ENCODE measurements around the gene GLIS2.

GLIS2 gene

DNA sequence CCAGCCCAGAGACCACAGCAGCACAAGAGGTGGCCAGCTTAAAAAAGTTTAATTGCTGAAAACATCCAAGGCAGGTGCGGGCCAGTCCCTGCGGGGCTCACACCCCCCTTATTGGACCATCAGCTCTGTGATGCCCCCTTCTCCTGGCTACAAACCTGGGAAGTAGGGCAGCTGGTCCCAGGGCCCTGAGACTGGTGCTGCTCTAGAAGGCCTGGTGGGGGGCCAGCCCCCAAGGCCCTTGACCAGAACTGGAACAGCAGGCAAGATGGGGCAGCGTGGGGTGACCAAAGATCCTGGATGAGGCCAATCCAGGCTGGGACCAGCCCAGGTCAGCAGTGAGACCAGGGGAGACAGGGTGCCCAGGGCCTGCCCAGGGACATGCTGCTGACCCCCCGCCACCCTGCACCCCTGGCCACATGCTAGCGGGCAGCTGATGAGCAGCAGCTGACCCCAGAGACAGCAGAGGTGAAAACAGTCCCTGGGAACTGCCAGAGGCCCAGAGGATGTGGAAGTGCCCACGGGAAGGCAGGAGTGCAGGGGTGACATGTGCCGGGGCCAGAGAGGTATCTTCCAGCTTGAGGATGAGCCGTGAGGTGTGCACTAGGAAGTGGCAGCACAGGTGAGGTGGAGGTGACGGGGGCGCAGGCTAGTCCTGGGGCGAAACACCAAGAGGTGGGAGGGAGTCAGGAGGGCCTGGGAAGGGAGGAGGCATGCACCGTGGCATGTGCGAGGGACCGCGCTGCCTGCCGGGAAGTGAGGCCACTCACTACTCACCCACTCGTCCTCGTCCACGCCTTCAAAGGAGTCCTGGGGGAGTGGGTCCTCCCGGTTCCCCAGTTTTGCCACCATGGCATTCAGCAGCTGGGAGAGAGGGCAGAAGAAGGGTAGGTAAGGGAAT lies 38.9 kb downstream of the GLIS2 start:
- no peak for DNase-seq (ENCODE audit: low read depth)
- TF ChIP-seq, protein P1, sequence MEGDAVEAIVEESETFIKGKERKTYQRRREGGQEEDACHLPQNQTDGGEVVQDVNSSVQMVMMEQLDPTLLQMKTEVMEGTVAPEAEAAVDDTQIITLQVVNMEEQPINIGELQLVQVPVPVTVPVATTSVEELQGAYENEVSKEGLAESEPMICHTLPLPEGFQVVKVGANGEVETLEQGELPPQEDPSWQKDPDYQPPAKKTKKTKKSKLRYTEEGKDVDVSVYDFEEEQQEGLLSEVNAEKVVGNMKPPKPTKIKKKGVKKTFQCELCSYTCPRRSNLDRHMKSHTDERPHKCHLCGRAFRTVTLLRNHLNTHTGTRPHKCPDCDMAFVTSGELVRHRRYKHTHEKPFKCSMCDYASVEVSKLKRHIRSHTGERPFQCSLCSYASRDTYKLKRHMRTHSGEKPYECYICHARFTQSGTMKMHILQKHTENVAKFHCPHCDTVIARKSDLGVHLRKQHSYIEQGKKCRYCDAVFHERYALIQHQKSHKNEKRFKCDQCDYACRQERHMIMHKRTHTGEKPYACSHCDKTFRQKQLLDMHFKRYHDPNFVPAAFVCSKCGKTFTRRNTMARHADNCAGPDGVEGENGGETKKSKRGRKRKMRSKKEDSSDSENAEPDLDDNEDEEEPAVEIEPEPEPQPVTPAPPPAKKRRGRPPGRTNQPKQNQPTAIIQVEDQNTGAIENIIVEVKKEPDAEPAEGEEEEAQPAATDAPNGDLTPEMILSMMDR (IDR thresholded peaks at IDR 0.05; ENCODE audit: low read length, missing control alignments): no peak
- no peak overlapping the region for H3K4me3 ChIP-seq (replicated peaks; ENCODE audit: low read depth, low read length)

- no peak for DNase-seq (ENCODE audit: low read depth)
- H3K4me3 ChIP-seq (replicated peaks; ENCODE audit: low read depth, low read length): no peak overlapping the region
- TF ChIP-seq, protein P1 (IDR thresholded peaks at IDR 0.05; ENCODE audit: low read length, missing control alignments): no peak
Measured at GRCh38 chr16:4356820-4357219, 41.0 kb downstream of the GLIS2 start.

DNA sequence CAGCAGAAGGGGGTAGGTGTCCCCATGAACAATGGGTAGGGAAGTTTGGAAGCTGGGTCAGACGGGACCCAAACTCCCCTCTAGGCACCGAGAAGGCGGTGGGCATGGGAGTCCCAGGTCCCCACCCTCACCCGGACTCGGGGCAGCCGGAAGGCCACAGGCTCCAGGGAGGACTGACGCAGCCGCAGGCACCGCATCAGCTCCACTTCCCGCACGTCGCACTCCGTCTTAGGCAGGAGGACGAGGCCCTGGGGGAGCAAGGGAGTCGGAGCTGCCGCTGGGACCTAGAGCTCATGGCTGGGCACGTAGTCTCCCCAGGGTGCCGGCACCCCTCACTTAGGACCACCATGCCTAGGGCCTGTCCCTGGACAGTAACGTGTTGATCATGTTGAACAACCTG lies 42.4 kb downstream of the GLIS2 start:
- TF ChIP-seq, protein P1 (IDR thresholded peaks at IDR 0.05; ENCODE audit: low read length, missing control alignments): no peak
- no peak overlapping the region for H3K4me3 ChIP-seq (replicated peaks; ENCODE audit: low read depth, low read length)
- no peak for DNase-seq (ENCODE audit: low read depth)

- H3K4me3 ChIP-seq (replicated peaks; ENCODE audit: low read depth, low read length): no peak overlapping the region
- peak; percentile 46 for DNase-seq (ENCODE audit: low read depth)
- TF ChIP-seq, protein P1 (IDR thresholded peaks at IDR 0.05; ENCODE audit: low read length, missing control alignments): peak; percentile 84
Measured at GRCh38 chr16:4358831-4359561, 43.1 kb downstream of the GLIS2 start.

GRCh38 chr16:4359914-4360313 lies 44.0 kb downstream of the GLIS2 start:
- H3K4me3 ChIP-seq (replicated peaks; ENCODE audit: low read depth, low read length): no peak overlapping the region
- TF ChIP-seq, protein P1 (IDR thresholded peaks at IDR 0.05; ENCODE audit: low read length, missing control alignments): no peak
- DNase-seq (ENCODE audit: low read depth): no peak

GRCh38 chr16:4360538-4361021 lies 44.7 kb downstream of the GLIS2 start:
- TF ChIP-seq, protein P1 (IDR thresholded peaks at IDR 0.05; ENCODE audit: low read length, missing control alignments): no peak
- no peak for DNase-seq (ENCODE audit: low read depth)
- H3K4me3 ChIP-seq (replicated peaks; ENCODE audit: low read depth, low read length): no peak overlapping the region
